GM19468 (cell line): Measurements from ENCODE around the gene IL32.
"Not testable (repeated sequence)": the region's sequence is repeated elsewhere in the genome, so short reads cannot be mapped to it uniquely, and the experiment has no call there.

ENCODE experiments used
- ATAC-seq: cut with Tn5 transposase; IDR thresholded peaks from one replicate; pipeline ENCODE4 v1.9.1; 2021; ENCODE audit warnings: mild to moderate bottlenecking, moderate library complexity, moderate number of reproducible peaks; ENCODE audit not compliant: unreplicated experiment; ENCODE audit errors: extremely low read depth

Gene IL32

DNA sequence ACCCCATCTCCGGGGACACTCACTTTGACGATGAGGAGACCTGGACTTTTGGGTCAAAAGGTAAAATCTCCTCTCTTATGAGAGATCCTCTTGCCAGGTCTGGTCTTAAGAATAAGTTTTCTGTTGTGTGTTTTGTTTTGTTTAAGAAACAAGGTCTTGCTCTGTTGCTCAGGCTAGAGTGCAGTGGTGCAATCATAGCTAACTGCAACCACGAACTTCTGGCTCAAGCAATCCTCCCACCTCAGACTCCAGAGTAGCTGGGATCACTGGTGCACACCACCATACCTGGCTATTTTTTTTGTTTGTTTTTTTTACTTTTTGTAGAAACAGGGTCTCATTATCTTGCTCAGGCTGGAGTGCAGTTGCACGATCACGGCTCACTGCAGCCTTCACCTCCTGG, 15.0 kb upstream of the IL32 start:
- no peak for ATAC-seq

DNA sequence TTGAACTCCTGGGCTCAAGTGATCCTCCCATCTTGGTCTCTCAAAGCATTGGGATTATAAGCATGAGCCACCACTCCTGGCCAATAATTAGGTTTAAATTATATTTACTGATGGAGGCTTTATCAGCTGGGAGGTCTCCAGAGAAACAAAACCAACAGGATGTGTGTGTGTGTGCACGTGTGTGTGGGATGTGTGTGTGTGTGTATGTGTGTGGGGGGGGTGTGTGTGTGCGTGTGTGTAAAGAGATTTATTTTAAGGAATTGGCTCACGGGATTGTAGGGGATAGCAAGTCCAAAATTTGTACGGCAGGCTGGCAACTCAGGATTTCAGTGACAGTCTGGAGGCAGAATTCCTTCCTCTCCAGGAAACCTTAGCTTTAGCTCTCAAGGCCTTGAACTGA, 14.4 kb upstream of the IL32 start:
- no peak for ATAC-seq

DNA sequence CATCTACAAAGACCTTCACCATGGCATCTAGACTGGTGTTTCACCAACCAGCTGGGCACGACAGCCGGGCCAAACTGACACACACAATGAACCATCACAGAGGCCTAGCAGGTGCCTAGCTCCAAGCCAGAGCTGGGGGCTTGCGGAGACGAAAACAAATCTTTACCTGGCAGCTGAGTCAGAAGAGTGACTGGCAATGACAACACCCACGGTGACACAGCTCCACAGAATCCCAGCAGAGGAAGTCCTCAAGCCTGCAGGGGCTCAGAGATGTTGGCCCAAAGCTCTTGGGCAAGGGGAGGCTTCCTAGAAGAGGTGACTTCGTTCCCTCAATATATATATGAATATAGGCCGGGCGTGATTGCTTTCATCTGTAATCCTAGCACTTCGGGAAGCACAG, 13.9 kb upstream of the IL32 start:
- ATAC-seq: no peak

DNA sequence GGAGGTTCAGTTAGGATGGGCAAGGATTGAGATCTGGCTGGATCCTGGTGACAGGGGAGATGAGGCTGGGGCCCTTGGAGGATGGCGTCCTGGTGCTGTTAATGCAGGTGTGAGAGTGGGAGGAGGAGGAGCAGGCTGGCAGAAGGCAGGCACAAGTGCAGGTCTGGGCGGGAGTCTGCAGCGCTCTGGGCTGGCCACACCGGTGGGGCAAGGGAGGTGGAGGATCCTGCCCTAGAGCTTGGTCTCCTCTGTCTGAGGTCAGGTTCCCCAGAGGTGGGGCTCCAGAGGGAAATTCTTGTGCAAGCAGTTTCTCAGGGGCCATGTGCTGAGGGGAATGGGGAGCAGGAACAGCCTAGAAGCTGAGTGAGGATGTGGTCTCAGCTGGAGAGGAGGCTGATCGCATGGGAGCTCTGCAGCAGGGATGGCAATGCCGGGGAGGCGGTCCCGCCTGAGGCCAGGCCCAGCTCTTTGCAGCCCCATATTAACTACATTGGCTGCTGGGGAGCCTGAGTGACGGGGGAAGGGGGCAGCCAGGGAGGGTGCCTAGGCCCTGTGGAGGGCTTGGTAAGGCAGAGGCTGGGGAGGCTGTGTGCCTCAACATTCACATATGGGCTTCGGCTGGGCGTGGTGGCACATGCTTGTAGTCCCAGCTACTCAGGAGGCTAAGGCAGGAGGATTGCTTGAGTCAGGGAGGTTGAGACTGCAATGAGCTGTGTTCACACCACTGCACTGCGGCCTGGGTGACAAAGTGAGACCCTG, 12.7 kb upstream of the IL32 start:
- not testable (repeated sequence) for ATAC-seq

- ATAC-seq: not testable (repeated sequence)
Measured at GRCh38 chr16:3053330-3053710, 12.1 kb upstream of the IL32 start.

DNA sequence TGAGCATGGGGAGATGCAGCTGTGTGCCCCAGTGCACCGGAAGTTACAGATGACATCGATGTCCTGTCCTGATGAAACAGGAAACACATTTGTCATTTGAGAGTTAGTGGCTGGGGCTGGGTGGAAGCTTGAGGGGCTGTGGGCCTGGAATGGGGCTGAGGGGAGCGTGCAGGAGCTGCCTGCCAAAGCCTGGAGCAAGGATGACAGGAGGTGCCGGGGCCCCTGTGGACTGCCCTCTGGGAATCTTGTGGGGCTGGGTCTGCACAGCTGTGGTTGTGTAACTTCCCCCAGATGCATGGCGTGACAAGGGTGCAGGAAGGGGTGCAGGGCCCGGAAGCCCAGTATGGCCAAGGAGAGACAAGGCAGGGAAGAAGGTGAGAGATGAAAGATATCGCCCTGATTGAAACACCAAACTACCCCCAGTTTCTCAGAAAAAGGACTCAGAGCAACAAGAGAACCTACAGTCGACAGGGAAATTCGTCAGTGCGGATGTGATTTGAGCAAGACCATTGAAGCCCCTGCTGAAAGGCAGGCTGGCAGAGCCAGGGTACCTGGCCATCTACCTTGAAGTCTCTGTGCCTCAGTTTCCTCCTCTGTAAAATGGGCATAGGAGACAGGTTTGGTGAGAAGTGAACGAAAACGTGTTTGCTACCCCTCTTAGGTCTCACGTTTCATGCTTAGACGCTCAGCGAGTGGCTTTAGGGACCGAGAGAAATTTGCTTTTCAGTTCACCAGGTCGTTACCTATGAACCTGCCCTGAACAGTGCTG, 10.3 kb upstream of the IL32 start:
- ATAC-seq: no peak

GRCh38 chr16:3055734-3056115, 9.7 kb upstream of the IL32 start:
- not testable (repeated sequence) for ATAC-seq

DNA sequence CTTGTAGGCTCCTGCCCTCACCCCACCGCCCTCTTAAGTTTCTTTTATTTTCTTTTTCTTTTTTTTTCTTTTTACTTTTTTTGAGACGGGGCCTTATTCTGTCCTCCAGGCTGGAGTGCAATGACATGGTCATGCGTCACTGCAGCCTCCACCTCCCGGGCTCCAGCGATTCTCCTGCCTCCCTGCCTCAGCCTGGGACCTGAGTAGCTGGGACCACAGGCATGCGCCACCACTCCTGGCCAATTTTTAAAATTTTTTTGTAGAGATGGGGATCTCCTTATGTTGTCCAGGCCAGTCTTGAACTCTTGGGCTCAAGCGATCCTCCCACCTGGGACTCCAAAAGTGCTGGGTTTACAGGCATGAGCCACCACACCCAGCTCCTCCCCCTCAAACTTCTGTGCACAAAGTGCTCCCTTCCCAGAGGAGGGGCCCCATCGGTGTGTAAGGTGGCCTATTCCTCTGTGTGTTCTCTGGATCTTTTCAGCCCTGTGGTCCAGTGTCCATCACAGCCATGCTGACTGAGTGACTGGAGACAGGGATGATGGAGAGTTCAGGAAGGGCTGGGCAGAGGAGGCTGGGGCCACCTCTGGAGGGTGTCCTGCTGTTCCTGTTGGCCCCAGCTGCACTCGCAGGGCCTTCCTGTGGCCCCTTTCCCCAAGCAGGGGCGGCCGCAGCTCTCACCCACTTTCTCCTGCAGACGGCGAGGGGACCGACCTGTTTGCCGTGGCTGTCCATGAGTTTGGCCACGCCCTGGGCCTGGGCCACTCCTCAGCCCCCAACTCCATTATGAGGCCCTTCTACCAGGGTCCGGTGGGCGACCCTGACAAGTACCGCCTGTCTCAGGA, 8.9 kb upstream of the IL32 start:
- no peak for ATAC-seq

DNA sequence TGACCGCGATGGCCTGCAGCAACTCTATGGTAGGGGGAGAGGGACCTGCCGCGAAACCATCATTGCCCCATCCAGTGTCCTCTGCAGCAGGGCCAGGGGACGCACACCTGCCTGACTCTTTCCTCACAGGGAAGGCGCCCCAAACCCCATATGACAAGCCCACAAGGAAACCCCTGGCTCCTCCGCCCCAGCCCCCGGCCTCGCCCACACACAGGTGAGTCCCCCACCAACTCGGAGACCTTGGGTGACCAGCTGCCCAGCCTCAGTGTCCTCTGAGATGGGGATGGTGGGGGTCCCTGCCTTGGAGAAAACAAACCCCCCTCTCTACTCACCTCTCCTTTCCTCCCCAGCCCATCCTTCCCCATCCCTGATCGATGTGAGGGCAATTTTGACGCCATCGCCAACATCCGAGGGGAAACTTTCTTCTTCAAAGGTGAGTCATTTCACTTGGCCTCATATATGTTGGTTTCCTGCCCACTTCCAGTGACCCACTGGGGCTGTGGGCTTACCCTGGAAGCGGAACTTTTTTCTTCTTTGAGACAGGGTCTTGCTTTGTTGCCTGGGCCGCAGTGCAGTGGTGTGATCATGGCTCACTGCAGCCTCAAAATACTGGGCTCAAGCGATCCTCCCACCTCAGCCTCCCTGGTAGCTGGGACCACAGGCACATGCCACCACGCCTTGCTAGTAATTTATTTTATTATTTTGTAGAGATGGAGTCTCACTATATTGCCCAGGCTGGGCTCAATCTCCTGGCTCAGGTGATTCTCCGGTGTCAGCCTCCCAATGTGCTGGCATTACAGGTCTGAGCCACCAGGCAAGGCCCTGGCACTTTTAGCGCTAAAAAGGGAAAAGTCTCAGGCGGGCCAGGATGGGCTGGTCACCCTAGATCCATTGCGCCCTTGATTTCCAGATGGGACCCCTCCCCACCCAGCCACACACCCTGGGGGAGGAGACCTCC, 8.0 kb upstream of the IL32 start:
- no peak for ATAC-seq

DNA sequence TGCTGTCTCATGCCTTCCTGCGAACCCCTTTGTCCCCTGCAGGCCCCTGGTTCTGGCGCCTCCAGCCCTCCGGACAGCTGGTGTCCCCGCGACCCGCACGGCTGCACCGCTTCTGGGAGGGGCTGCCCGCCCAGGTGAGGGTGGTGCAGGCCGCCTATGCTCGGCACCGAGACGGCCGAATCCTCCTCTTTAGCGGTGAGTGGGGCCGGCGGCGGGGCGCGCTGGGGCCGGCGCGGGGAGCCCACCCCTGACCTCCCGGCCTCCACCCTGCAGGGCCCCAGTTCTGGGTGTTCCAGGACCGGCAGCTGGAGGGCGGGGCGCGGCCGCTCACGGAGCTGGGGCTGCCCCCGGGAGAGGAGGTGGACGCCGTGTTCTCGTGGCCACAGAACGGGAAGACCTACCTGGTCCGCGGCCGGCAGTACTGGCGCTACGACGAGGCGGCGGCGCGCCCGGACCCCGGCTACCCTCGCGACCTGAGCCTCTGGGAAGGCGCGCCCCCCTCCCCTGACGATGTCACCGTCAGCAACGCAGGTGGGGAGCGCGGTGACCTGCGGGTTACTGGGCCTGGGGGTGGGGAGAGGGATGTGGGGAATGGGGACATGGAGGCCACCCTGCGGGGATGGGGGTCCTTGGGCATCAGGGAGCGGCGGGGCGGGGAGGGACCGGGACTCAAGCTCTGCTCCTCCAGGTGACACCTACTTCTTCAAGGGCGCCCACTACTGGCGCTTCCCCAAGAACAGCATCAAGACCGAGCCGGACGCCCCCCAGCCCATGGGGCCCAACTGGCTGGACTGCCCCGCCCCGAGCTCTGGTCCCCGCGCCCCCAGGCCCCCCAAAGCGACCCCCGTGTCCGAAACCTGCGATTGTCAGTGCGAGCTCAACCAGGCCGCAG, 7.1 kb upstream of the IL32 start:
- no peak for ATAC-seq

DNA sequence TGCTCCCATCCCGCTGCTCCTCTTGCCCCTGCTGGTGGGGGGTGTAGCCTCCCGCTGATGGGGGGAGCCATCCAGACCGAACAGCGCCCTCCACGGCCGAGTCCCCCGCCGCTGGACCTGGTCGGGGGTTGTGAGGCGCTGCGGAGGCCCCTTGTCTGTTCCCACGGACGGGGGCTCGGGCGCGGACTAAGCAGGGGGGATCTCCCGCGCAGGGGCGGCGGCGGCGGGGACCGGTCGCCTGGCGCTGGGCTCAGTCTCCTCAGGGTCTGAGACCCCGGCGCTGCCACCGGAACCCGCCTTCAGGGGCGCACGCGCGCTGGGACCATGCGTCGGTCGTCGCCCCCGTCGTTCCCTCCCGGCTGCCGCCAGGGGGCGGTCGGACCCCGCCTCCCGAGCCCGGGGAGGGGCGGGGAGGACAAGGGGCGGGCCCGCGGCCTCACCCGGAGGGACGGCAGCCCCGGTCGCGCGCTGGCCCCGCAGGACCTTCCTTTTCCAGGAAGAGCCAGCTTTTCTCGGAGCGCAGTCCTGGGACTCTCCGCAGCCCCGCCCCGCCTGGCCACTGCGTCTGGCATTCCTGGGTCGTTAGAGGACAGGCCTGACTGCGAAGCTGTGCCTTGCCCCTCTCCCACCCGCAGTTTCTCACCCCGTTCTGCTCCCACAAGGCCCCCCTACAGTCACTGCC, 6.3 kb upstream of the IL32 start:
- ATAC-seq: peak; percentile 72

DNA sequence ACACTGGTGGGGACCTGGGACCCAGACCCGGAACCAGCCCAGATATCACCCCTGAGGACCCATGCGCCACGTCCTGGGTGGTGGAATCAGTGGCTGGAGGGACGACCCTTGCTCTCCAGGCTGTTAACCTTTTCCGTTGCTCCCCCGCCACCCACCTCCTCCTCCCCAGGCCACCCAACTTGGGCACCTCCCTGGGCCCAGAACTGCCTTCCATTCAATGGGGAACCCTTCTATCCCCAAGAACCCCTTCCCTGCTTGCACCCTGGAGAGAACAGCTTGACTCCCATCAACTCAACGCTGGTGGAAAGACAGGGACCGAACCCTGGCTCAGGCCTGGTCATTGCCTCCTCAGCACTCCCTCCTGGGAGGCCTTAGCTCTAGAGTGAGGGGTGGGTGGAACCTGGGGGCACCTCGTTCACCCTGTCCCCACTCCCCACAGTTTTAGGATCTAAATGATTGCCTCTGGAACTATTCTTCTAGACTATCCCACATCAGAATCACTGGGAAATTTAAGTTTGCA, 5.7 kb upstream of the IL32 start:
- ATAC-seq: no peak

DNA sequence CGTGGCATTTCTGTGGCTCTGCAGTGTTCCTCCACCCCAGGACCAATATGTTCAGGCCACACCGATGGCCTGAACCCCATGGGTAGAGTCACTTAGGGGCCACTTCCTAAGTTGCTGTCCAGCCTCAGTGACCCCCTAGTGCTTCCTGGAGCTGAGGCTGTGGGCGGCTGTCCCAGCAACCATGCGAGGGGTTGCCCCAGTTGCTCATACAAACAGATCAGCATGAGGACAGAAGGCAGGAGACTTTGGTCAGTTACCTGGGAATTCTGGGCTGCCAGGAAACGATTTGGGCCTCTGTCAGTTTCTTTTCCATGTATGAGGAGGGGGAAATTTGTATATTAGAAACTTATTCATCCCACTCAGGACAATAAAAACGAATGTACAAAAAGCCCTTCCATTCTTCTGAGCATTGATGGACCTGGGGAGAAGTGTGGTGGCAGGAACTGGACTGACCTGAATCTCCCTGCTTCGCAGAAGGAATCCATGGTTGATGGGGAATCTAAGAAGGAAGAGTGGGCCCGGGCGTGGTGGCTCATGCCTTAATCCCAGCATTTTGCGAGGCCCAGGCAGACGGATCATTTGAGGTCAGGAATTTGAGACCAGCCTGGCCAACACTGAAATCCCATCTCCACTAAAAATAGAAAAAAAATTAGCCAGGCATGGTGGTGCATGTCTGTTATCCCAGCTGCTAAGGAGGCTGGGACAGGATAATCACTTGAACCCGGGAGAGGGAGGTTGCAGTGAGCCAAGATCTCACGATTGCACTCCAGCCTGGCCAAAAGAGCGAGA, 4.9 kb upstream of the IL32 start:
- no peak for ATAC-seq

- ATAC-seq: no peak
Measured at GRCh38 chr16:3062553-3062952, 2.9 kb upstream of the IL32 start.

GRCh38 chr16:3063625-3064386, 1.6 kb upstream of the IL32 start:
- no peak for ATAC-seq

GRCh38 chr16:3065742-3066439, 451 bp downstream of the IL32 start:
- ATAC-seq: no peak
